Kidney (tissue), 14 donors: ENCODE data around the gene MTFP1. TPM values are rescaled to one million over a fixed set of nuclear protein-coding genes. Genes with fewer than 3 reads are reported as not detected.

ENCODE experiments used
- DNase-seq, 5 donors: peaks; one replicate each; pipeline ENCODE4 v3.0.0-alpha.2; 2013 to 2020
- FAIRE-seq: peaks from 2 replicates; lab custom pipeline; 2012; peaks lifted over from hg19 to GRCh38; lab: Jason Lieb, UNC
- H3K27ac ChIP-seq, 2 donors: one replicate each; pipeline ENCODE4 v1.7.0; 2013; ENCODE audit warnings: low read depth in 2 of 2, low read length in 2 of 2, inconsistent platforms in 1 of 2
- H3K27me3 ChIP-seq: one replicate; pipeline ENCODE4 v1.7.1; 2013; ENCODE audit warnings: low read length, inconsistent platforms; ENCODE audit not compliant: control insufficient read depth, insufficient read depth
- H3K36me3 ChIP-seq, 3 donors: one replicate each; pipeline versions ENCODE4 v1.7.0 to v1.7.1; 2013; ENCODE audit warnings: low read length in 3 of 3, control low read depth in 1 of 3, inconsistent platforms in 1 of 3; ENCODE audit not compliant: insufficient read depth in 3 of 3, control insufficient read depth in 2 of 3
- H3K4me1 ChIP-seq, 3 donors: one replicate each; pipeline versions ENCODE4 v1.7.0 to v1.7.1; 2013; ENCODE audit warnings: low read length in 3 of 3, inconsistent platforms in 1 of 3, low read depth in 1 of 3; ENCODE audit not compliant: control insufficient read depth in 2 of 3, insufficient read depth in 2 of 3
- H3K4me3 ChIP-seq, 3 donors: one replicate each; pipeline versions ENCODE4 v1.7.0 to v1.8.1; 2013; ENCODE audit warnings: low read length in 3 of 3, control low read depth in 1 of 3, inconsistent platforms in 1 of 3
- H3K9ac ChIP-seq, 3 donors: one replicate each; pipeline versions ENCODE4 v1.7.0 to v1.7.1; 2013; ENCODE audit warnings: low read length in 3 of 3, control low read depth in 1 of 3, inconsistent platforms in 1 of 3
- H3K9me3 ChIP-seq, 3 donors: one replicate each; pipeline versions ENCODE4 v1.7.0 to v1.7.1; 2013; ENCODE audit warnings: low read length in 3 of 3, control low read depth in 1 of 3, inconsistent platforms in 1 of 3; ENCODE audit not compliant: control insufficient read depth in 2 of 3, insufficient read depth in 1 of 3
- CTCF ChIP-seq: IDR thresholded peaks from 3 replicates; pipeline ENCODE4 v1.5.1; 2012; ENCODE audit warnings: mild to moderate bottlenecking, moderate library complexity, borderline replicate concordance; ENCODE audit not compliant: insufficient read depth; ENCODE audit errors: extremely low read depth
- intact Hi-C: fragments of 100-400 bp; cut with DNase I; formaldehyde crosslinking; loops from one replicate; pipeline ENCODE4 v1.11.1; 2022
- polyA plus RNA-seq: library from polyadenylated mRNA; stranded (reverse); fragments of 350-450 nt; fragmentation: Illumina TruSeq; extraction: RNeasy Lipid Tissue Mini Kit (QIAGEN cat#74804); gene quantifications from one replicate; pipeline ENCODE4 v1.2.3, GENCODE V29; 2014; ENCODE audit warnings: low read depth, low replicate concordance; ENCODE audit not compliant: insufficient read depth
- total RNA-seq: library from RNA; stranded (reverse); fragmentation: NEBNext Ultra II Directional; extraction: Animal tissue kit (Norgen Biotek cat#: 25700); gene quantifications from one replicate; pipeline ENCODE4 v1.2.1, GENCODE V29; 2021
- donor health status: control.
- donor health status: control.
- donor health status: control.
- donor health status: control.
- donor health status: control.
- donor health status: DM: yes; HTN: yes; CAD: no.
- donor health status: Normal renal cell carcinoma (clear cell type).

Gene MTFP1
- total and polyA plus RNA-seq, 2 donors from 2014 or later = 8.1 to 82.6 TPM

- intact Hi-C loops = no loop called here
- no peak for TF ChIP-seq CTCF
- H3K36me3 ChIP-seq = peaks cover 0 to 9% (median 3%) of the 10 kb centered on the region in 3 donors
- no peak overlapping the region for H3K9ac ChIP-seq
- H3K4me3 ChIP-seq = no peak overlapping the region
- no peak overlapping the region for H3K27ac ChIP-seq
- DNase-seq (no peak), FAIRE-seq (no peak)
- H3K27me3 ChIP-seq = no peaks in the 10 kb centered on the region
- no peaks in the 10 kb centered on the region for H3K9me3 ChIP-seq
- H3K4me1 ChIP-seq = peaks cover 0 to 9% (median 0%) of the 10 kb centered on the region in 3 donors
These were observed 43.2 kb upstream of the MTFP1 start for GRCh38 chr22:30382340-30382739.

GRCh38 chr22:30383061-30383460 is 42.5 kb upstream of the MTFP1 start:
- DNase-seq = no peak
- no peaks in the 10 kb centered on the region for H3K27me3 ChIP-seq
- H3K27ac ChIP-seq = no peak overlapping the region
- peaks cover 0 to 9% (median 3%) of the 10 kb centered on the region in 3 donors for H3K36me3 ChIP-seq
- H3K4me1 ChIP-seq = peaks cover 0 to 12% (median 0%) of the 10 kb centered on the region in 3 donors
- TF ChIP-seq CTCF = no peak
- FAIRE-seq = no peak
- H3K4me3 ChIP-seq = no peak overlapping the region
- H3K9me3 ChIP-seq = no peaks in the 10 kb centered on the region
- H3K9ac ChIP-seq = no peak overlapping the region
- intact Hi-C loops = no loop called here

GRCh38 chr22:30385942-30386341 is 39.6 kb upstream of the MTFP1 start:
- Histone ChIP-seq H3K36me3 (peaks cover 0 to 9% (median 3%) of the 10 kb centered on the region in 3 donors), H3K27ac (no peak overlapping the region), H3K4me1 (peaks cover 0 to 12% (median 0%) of the 10 kb centered on the region in 3 donors), H3K9me3 (no peaks in the 10 kb centered on the region), H3K4me3 (no peak overlapping the region), H3K9ac (peak overlapping the region in 1 of 3 donors; percentile 86), H3K27me3 (no peaks in the 10 kb centered on the region)
- intact Hi-C loops = loop anchor here (5.0 kb wide), 1 partner anchor 119 kb away; the partner anchor contains the start of gene OSM
- DNase-seq (peak in 2 of 5 donors; percentile 43 to 61), FAIRE-seq (no peak)
- no peak for TF ChIP-seq CTCF

- H3K4me1 ChIP-seq = peaks cover 0 to 12% (median 0%) of the 10 kb centered on the region in 3 donors
- H3K27ac ChIP-seq = no peak overlapping the region
- H3K9ac ChIP-seq = peak overlapping the region; percentile 15 to 86 (median 49)
- H3K36me3 ChIP-seq = peaks cover 0 to 9% (median 0%) of the 10 kb centered on the region in 3 donors
- intact Hi-C loops = loop anchor here (5.0 kb wide), 1 partner anchor 119 kb away; the partner anchor contains the start of gene OSM
- TF ChIP-seq CTCF = no peak
- H3K27me3 ChIP-seq = no peaks in the 10 kb centered on the region
- H3K4me3 ChIP-seq = peak overlapping the region; percentile 62 to 69 (median 67)
- FAIRE-seq = no peak
- DNase-seq = peak in 2 of 5 donors; percentile 78 to 79
- no peaks in the 10 kb centered on the region for H3K9me3 ChIP-seq
These were observed 39.0 kb upstream of the MTFP1 start for GRCh38 chr22:30386608-30386959.
